ENCODE results near the gene SERTM2.

DNA sequence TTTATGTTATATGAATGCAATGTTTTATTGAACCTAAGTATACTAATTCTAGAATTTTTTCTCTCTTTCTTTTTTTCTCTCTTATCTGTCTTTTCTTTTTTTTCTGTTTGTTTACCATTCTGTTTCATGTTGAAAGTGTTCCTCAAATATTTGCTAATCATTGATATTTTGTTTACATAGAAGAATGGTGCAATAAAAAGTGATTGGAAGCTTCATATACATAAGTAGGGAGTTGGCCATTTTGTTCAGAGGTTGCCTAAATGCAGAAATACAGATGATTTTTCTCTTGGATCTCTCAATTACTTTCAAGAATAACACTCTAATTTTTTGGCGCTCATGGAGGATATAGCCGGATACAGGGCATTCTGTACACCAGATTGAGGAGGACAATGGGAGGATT is 5.7 kb upstream of the SERTM2 start:
- TF ChIP-seq, protein P1, sequence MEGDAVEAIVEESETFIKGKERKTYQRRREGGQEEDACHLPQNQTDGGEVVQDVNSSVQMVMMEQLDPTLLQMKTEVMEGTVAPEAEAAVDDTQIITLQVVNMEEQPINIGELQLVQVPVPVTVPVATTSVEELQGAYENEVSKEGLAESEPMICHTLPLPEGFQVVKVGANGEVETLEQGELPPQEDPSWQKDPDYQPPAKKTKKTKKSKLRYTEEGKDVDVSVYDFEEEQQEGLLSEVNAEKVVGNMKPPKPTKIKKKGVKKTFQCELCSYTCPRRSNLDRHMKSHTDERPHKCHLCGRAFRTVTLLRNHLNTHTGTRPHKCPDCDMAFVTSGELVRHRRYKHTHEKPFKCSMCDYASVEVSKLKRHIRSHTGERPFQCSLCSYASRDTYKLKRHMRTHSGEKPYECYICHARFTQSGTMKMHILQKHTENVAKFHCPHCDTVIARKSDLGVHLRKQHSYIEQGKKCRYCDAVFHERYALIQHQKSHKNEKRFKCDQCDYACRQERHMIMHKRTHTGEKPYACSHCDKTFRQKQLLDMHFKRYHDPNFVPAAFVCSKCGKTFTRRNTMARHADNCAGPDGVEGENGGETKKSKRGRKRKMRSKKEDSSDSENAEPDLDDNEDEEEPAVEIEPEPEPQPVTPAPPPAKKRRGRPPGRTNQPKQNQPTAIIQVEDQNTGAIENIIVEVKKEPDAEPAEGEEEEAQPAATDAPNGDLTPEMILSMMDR (conservative IDR thresholded peaks at IDR 0.05; ENCODE audit: low read depth, low read length) = no peak
- no peak for TF ChIP-seq EZH2phosphoT487 (IDR thresholded peaks at IDR 0.05; ENCODE audit: borderline replicate concordance, low read length)
- TF ChIP-seq EZH2 (IDR thresholded peaks at IDR 0.05; ENCODE audit: low read length, unreplicated experiment) = no peak

All from PC-3 (cell line).